ENCODE results near the gene CNR1.

DNA sequence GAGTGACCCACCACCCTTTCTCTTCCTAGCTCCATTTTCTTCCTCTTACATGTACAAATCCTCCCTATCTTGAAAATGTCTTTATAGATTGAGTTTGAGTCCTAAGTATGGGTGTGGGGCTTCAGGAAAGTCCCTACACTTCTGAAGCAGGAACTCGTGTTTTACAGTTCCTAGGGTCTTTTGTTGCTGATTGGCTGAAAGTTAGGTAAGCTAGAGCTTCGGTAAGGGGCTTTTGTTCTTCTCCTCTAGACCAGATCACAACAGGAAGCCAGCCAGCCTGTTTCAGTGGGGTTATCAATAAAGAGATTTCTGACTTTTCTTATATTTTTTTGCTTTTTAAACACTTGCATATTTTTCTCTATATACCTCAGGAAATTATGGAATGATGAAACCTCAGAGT, 51.3 kb downstream of the CNR1 start:
- TF ChIP-seq TCF7L2 (IDR thresholded peaks at IDR 0.05; ENCODE audit: low read depth, low read length) (no peak), POLR2AphosphoS5 (IDR thresholded peaks at IDR 0.05; ENCODE audit: low read depth, low read length) (no peak), SIN3A (IDR thresholded peaks at IDR 0.05; ENCODE audit: borderline replicate concordance, insufficient read depth, low read depth, low read length) (no peak)
- TF ChIP-seq, protein P1, sequence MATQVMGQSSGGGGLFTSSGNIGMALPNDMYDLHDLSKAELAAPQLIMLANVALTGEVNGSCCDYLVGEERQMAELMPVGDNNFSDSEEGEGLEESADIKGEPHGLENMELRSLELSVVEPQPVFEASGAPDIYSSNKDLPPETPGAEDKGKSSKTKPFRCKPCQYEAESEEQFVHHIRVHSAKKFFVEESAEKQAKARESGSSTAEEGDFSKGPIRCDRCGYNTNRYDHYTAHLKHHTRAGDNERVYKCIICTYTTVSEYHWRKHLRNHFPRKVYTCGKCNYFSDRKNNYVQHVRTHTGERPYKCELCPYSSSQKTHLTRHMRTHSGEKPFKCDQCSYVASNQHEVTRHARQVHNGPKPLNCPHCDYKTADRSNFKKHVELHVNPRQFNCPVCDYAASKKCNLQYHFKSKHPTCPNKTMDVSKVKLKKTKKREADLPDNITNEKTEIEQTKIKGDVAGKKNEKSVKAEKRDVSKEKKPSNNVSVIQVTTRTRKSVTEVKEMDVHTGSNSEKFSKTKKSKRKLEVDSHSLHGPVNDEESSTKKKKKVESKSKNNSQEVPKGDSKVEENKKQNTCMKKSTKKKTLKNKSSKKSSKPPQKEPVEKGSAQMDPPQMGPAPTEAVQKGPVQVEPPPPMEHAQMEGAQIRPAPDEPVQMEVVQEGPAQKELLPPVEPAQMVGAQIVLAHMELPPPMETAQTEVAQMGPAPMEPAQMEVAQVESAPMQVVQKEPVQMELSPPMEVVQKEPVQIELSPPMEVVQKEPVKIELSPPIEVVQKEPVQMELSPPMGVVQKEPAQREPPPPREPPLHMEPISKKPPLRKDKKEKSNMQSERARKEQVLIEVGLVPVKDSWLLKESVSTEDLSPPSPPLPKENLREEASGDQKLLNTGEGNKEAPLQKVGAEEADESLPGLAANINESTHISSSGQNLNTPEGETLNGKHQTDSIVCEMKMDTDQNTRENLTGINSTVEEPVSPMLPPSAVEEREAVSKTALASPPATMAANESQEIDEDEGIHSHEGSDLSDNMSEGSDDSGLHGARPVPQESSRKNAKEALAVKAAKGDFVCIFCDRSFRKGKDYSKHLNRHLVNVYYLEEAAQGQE (IDR thresholded peaks at IDR 0.05; ENCODE audit: insufficient read depth in 1 of 2, low read depth in 2 of 2, low read length in 1 of 2) = no peak
- TF ChIP-seq, protein P2, sequence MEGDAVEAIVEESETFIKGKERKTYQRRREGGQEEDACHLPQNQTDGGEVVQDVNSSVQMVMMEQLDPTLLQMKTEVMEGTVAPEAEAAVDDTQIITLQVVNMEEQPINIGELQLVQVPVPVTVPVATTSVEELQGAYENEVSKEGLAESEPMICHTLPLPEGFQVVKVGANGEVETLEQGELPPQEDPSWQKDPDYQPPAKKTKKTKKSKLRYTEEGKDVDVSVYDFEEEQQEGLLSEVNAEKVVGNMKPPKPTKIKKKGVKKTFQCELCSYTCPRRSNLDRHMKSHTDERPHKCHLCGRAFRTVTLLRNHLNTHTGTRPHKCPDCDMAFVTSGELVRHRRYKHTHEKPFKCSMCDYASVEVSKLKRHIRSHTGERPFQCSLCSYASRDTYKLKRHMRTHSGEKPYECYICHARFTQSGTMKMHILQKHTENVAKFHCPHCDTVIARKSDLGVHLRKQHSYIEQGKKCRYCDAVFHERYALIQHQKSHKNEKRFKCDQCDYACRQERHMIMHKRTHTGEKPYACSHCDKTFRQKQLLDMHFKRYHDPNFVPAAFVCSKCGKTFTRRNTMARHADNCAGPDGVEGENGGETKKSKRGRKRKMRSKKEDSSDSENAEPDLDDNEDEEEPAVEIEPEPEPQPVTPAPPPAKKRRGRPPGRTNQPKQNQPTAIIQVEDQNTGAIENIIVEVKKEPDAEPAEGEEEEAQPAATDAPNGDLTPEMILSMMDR (IDR thresholded peaks at IDR 0.05) = no peak
